Measurements from ENCODE around the gene ATM.
"Not testable (repeated sequence)": the region's sequence is repeated elsewhere in the genome, so short reads cannot be mapped to it uniquely, and the experiment has no call there.

Gene ATM

GRCh38 chr11:108392353-108392752 lies 169.5 kb downstream of the ATM start:
- H3K4me1 ChIP-seq (ENCODE audit: control insufficient read depth in 1 of 2, insufficient read depth in 2 of 2, low read length in 2 of 2), result no peaks in the 10 kb centered on the region
- no peak overlapping the region for H3K4me3 ChIP-seq (ENCODE audit: low read depth in 1 of 2, low read length in 2 of 2)
- H3K27ac ChIP-seq (ENCODE audit: low read length), result no peak overlapping the region
- H3K9me3 ChIP-seq (ENCODE audit: control insufficient read depth in 1 of 2, low read length in 2 of 2), result no peaks in the 10 kb centered on the region
- H3K27me3 ChIP-seq (ENCODE audit: low read depth, low read length), result no peaks in the 10 kb centered on the region
- no peaks in the 10 kb centered on the region for H3K36me3 ChIP-seq (ENCODE audit: control insufficient read depth in 1 of 2, insufficient read depth in 2 of 2, low read length in 2 of 2)

DNA sequence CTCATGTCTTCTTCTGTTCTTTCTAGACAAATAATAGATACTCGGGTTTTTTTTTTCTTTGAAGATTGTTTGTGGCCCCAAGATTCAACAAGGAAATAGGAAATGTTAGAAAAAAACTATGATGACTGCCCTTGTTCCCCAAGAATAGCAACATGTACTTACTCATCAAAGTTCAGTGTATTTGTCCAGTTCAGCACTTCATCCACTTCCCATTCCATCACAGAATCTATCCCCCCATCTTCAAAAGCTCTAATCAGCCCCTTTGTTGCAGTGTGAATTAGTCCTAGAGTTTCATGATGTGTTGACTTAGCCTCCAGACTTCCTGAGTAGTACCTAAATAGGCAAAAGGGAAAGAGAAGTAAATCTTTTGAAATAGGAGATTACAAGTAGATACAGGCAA lies 170.2 kb downstream of the ATM start:
- Histone ChIP-seq H3K27ac (ENCODE audit: low read length) (no peak overlapping the region), H3K4me1 (ENCODE audit: control insufficient read depth in 1 of 2, insufficient read depth in 2 of 2, low read length in 2 of 2) (no peaks in the 10 kb centered on the region), H3K9me3 (ENCODE audit: control insufficient read depth in 1 of 2, low read length in 2 of 2) (no peaks in the 10 kb centered on the region), H3K27me3 (ENCODE audit: low read depth, low read length) (no peaks in the 10 kb centered on the region), H3K36me3 (ENCODE audit: control insufficient read depth in 1 of 2, insufficient read depth in 2 of 2, low read length in 2 of 2) (no peaks in the 10 kb centered on the region), H3K4me3 (ENCODE audit: low read depth in 1 of 2, low read length in 2 of 2) (no peak overlapping the region)

DNA sequence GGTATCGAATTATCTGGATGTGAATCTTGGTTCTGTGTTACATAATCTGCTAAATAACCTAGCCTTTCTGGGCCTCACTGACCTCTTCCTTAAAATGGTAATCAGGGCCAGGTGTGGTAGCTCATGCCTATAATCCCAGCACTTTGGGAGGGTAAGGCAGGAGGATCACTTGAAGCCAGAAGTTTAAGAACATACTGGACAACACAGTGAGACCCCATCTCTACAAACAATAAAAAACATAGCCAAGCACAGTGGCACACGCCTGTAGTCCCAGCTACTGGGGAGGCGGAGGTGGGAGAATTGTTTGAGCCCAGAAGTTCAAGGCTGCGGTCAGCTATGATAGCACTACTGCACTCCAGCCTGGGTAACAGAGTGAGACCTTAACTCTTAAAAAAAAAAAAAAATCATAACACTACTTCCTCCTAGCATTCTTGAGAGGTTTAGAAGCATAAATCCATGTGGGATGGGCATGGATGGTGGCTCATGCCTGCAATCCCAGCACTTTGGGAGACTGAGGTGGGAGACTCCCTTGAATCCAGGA lies 171.9 kb downstream of the ATM start:
- no peaks in the 10 kb centered on the region for H3K27me3 ChIP-seq (ENCODE audit: low read depth, low read length)
- H3K4me1 ChIP-seq (ENCODE audit: control insufficient read depth in 1 of 2, insufficient read depth in 2 of 2, low read length in 2 of 2), result no peaks in the 10 kb centered on the region
- no peaks in the 10 kb centered on the region for H3K36me3 ChIP-seq (ENCODE audit: control insufficient read depth in 1 of 2, insufficient read depth in 2 of 2, low read length in 2 of 2)
- H3K9me3 ChIP-seq (ENCODE audit: control insufficient read depth in 1 of 2, low read length in 2 of 2), result no peaks in the 10 kb centered on the region
- no peak overlapping the region for H3K27ac ChIP-seq (ENCODE audit: low read length)
- no peak overlapping the region for H3K4me3 ChIP-seq (ENCODE audit: low read depth in 1 of 2, low read length in 2 of 2)

DNA sequence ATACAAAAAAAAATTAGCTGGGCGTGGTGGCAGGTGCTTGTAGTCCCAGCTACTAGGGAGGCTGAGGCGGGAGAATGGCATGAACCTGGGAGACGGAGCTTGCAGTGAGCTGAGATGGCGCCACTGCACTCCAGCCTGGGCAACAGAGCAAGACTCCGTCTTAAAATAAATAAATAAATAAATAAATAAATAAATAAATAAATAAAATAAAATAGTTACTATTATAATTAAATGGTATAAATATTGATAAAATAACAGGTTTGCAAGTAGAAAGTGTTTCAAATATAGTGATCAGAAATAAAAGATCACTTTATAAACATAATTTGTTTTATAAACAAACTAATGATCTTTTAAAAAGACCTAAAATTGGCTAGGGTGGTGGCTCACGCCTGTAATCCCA lies 173.8 kb downstream of the ATM start:
- H3K27ac ChIP-seq (ENCODE audit: low read length); H3K4me1 ChIP-seq (ENCODE audit: control insufficient read depth in 1 of 2, insufficient read depth in 2 of 2, low read length in 2 of 2); H3K27me3 ChIP-seq (ENCODE audit: low read depth, low read length); H3K9me3 ChIP-seq (ENCODE audit: control insufficient read depth in 1 of 2, low read length in 2 of 2); H3K36me3 ChIP-seq (ENCODE audit: control insufficient read depth in 1 of 2, insufficient read depth in 2 of 2, low read length in 2 of 2); H3K4me3 ChIP-seq (ENCODE audit: low read depth in 1 of 2, low read length in 2 of 2): not testable (repeated sequence)

GRCh38 chr11:108398439-108398838 lies 175.6 kb downstream of the ATM start:
- H3K27ac ChIP-seq (ENCODE audit: low read length), result no peak overlapping the region
- no peaks in the 10 kb centered on the region for H3K4me1 ChIP-seq (ENCODE audit: control insufficient read depth in 1 of 2, insufficient read depth in 2 of 2, low read length in 2 of 2)

DNA sequence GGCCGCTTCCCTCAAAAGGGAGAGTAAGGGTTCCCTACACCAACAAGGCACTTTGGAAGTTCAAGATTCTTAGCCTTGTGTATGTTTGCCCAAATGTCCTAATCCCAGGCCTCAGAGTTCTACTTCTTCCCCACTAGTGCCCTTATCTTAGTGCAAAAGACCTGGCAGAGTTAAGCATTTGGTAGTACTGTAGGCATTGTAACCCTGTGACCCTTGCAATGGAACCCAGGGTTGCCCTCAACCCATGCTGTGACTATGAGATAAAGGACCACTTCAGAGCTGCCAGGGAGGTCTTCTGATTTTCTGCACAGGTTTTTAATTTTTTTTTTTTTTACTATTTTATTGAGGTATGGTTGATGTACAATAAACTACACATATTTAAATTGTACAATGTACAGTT lies 179.4 kb downstream of the ATM start:
- Histone ChIP-seq H3K27me3 (ENCODE audit: low read depth, low read length) (no peaks in the 10 kb centered on the region), H3K36me3 (ENCODE audit: control insufficient read depth in 1 of 2, insufficient read depth in 2 of 2, low read length in 2 of 2) (peaks cover 0 to 3% of the 10 kb centered on the region in 2 donors), H3K27ac (ENCODE audit: low read length) (no peak overlapping the region), H3K4me3 (ENCODE audit: low read depth in 1 of 2, low read length in 2 of 2) (no peak overlapping the region), H3K4me1 (ENCODE audit: control insufficient read depth in 1 of 2, insufficient read depth in 2 of 2, low read length in 2 of 2) (no peaks in the 10 kb centered on the region), H3K9me3 (ENCODE audit: control insufficient read depth in 1 of 2, low read length in 2 of 2) (no peaks in the 10 kb centered on the region)

More at GRCh38 chr11:108398439-108398838, 175.6 kb downstream of the ATM start:
- H3K9me3 ChIP-seq (ENCODE audit: control insufficient read depth in 1 of 2, low read length in 2 of 2), result no peaks in the 10 kb centered on the region
- no peaks in the 10 kb centered on the region for H3K36me3 ChIP-seq (ENCODE audit: control insufficient read depth in 1 of 2, insufficient read depth in 2 of 2, low read length in 2 of 2)
- no peak overlapping the region for H3K4me3 ChIP-seq (ENCODE audit: low read depth in 1 of 2, low read length in 2 of 2)
- no peaks in the 10 kb centered on the region for H3K27me3 ChIP-seq (ENCODE audit: low read depth, low read length)

DNA sequence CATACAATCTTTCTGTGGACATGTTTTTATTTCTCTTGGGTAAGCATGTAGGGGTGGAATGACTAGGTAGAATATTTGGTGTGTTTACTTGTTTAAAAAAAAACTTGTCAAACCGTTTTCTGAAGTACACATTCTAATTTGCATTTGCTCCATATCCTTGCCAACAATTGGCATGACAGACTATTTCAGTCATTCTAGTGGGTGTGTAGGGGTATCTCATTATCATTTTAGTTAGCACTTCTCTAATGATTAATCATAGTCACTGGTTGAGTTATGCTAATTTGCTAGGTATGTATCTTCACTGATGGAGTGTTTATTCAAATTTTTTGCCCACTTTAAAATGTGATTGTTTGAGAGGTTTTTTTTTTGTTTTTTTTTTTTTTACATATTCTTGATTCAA lies 180.2 kb downstream of the ATM start:
- H3K4me3 ChIP-seq (ENCODE audit: low read depth in 1 of 2, low read length in 2 of 2), result no peak overlapping the region
- no peaks in the 10 kb centered on the region for H3K4me1 ChIP-seq (ENCODE audit: control insufficient read depth in 1 of 2, insufficient read depth in 2 of 2, low read length in 2 of 2)
- no peak overlapping the region for H3K27ac ChIP-seq (ENCODE audit: low read length)
- peaks cover 0 to 3% of the 10 kb centered on the region in 2 donors for H3K36me3 ChIP-seq (ENCODE audit: control insufficient read depth in 1 of 2, insufficient read depth in 2 of 2, low read length in 2 of 2)
- H3K9me3 ChIP-seq (ENCODE audit: control insufficient read depth in 1 of 2, low read length in 2 of 2), result no peaks in the 10 kb centered on the region
- H3K27me3 ChIP-seq (ENCODE audit: low read depth, low read length), result no peaks in the 10 kb centered on the region

- Histone ChIP-seq H3K36me3 (ENCODE audit: control insufficient read depth in 1 of 2, insufficient read depth in 2 of 2, low read length in 2 of 2) (peaks cover 0 to 3% of the 10 kb centered on the region in 2 donors), H3K9me3 (ENCODE audit: control insufficient read depth in 1 of 2, low read length in 2 of 2) (no peaks in the 10 kb centered on the region), H3K4me3 (ENCODE audit: low read depth in 1 of 2, low read length in 2 of 2) (no peak overlapping the region), H3K4me1 (ENCODE audit: control insufficient read depth in 1 of 2, insufficient read depth in 2 of 2, low read length in 2 of 2) (no peaks in the 10 kb centered on the region), H3K27ac (ENCODE audit: low read length) (no peak overlapping the region), H3K27me3 (ENCODE audit: low read depth, low read length) (no peaks in the 10 kb centered on the region)
Observed at GRCh38 chr11:108405706-108406105, 182.8 kb downstream of the ATM start.

- Histone ChIP-seq H3K9me3 (ENCODE audit: control insufficient read depth in 1 of 2, low read length in 2 of 2) (no peaks in the 10 kb centered on the region), H3K4me3 (ENCODE audit: low read depth in 1 of 2, low read length in 2 of 2) (no peak overlapping the region), H3K27me3 (ENCODE audit: low read depth, low read length) (no peaks in the 10 kb centered on the region), H3K27ac (ENCODE audit: low read length) (no peak overlapping the region), H3K4me1 (ENCODE audit: control insufficient read depth in 1 of 2, insufficient read depth in 2 of 2, low read length in 2 of 2) (no peaks in the 10 kb centered on the region), H3K36me3 (ENCODE audit: control insufficient read depth in 1 of 2, insufficient read depth in 2 of 2, low read length in 2 of 2) (no peaks in the 10 kb centered on the region)
Observed at GRCh38 chr11:108414958-108415357, 192.1 kb downstream of the ATM start.

GRCh38 chr11:108417551-108417950 lies 194.7 kb downstream of the ATM start:
- not testable (repeated sequence) for H3K27me3 ChIP-seq (ENCODE audit: low read depth, low read length); H3K27ac ChIP-seq (ENCODE audit: low read length); H3K4me3 ChIP-seq (ENCODE audit: low read depth in 1 of 2, low read length in 2 of 2); H3K36me3 ChIP-seq (ENCODE audit: control insufficient read depth in 1 of 2, insufficient read depth in 2 of 2, low read length in 2 of 2); H3K4me1 ChIP-seq (ENCODE audit: control insufficient read depth in 1 of 2, insufficient read depth in 2 of 2, low read length in 2 of 2); H3K9me3 ChIP-seq (ENCODE audit: control insufficient read depth in 1 of 2, low read length in 2 of 2)

All from muscle layer of duodenum (tissue), 2 donors.